ENCODE results near the gene PLEKHA5. TPM values are rescaled to one million over a fixed set of nuclear protein-coding genes. Genes with fewer than 3 reads are reported as not detected.

The PLEKHA5 gene
- total RNA-seq, 1 donor from 2014 or later = 19.5 TPM

GRCh38 chr12:19127270-19127669, 2.3 kb upstream of the PLEKHA5 start:
- no peak for DNase-seq (ENCODE audit: low read depth)

GRCh38 chr12:19128485-19128884, 1.0 kb upstream of the PLEKHA5 start:
- no peak for DNase-seq (ENCODE audit: low read depth)

- DNase-seq (ENCODE audit: low read depth) = no peak
Observed at GRCh38 chr12:19129122-19129485, 429 bp upstream of the PLEKHA5 start.

- DNase-seq (ENCODE audit: low read depth) = peak; percentile 32
Observed at GRCh38 chr12:19130224-19131024, 891 bp downstream of the PLEKHA5 start.

GRCh38 chr12:19131025-19131444, 1.5 kb downstream of the PLEKHA5 start:
- peak; percentile 59 for DNase-seq (ENCODE audit: low read depth)

GRCh38 chr12:19138551-19138950, 9.0 kb downstream of the PLEKHA5 start:
- no peak for DNase-seq (ENCODE audit: low read depth)

GRCh38 chr12:19138956-19139355, 9.4 kb downstream of the PLEKHA5 start:
- DNase-seq (ENCODE audit: low read depth) = no peak

GRCh38 chr12:19139615-19140194, 10.2 kb downstream of the PLEKHA5 start:
- no peak for DNase-seq (ENCODE audit: low read depth)

- no peak for DNase-seq (ENCODE audit: low read depth)
Observed at GRCh38 chr12:19140381-19141236, 11.1 kb downstream of the PLEKHA5 start.

GRCh38 chr12:19142499-19142898, 13.0 kb downstream of the PLEKHA5 start:
- no peak for DNase-seq (ENCODE audit: low read depth)

GRCh38 chr12:19144287-19144686, 14.8 kb downstream of the PLEKHA5 start:
- DNase-seq (ENCODE audit: low read depth) = no peak

- no peak for DNase-seq (ENCODE audit: low read depth)
Observed at GRCh38 chr12:19144985-19145384, 15.5 kb downstream of the PLEKHA5 start.

GRCh38 chr12:19148860-19149259, 19.3 kb downstream of the PLEKHA5 start:
- no peak for DNase-seq (ENCODE audit: low read depth)

GRCh38 chr12:19150273-19150900, 20.9 kb downstream of the PLEKHA5 start:
- DNase-seq (ENCODE audit: low read depth) = peak; percentile 96

GRCh38 chr12:19151298-19151697, 21.8 kb downstream of the PLEKHA5 start:
- peak; percentile 88 for DNase-seq (ENCODE audit: low read depth)

- no peak for DNase-seq (ENCODE audit: low read depth)
Observed at GRCh38 chr12:19153396-19153795, 23.9 kb downstream of the PLEKHA5 start.

GRCh38 chr12:19154686-19155085, 25.2 kb downstream of the PLEKHA5 start:
- no peak for DNase-seq (ENCODE audit: low read depth)

- no peak for DNase-seq (ENCODE audit: low read depth)
Observed at GRCh38 chr12:19155981-19156734, 26.6 kb downstream of the PLEKHA5 start.

- DNase-seq (ENCODE audit: low read depth) = peak; percentile 59
Observed at GRCh38 chr12:19158923-19159322, 29.4 kb downstream of the PLEKHA5 start.

- DNase-seq (ENCODE audit: low read depth) = no peak
Observed at GRCh38 chr12:19161216-19161615, 31.7 kb downstream of the PLEKHA5 start.

- DNase-seq (ENCODE audit: low read depth) = no peak
Observed at GRCh38 chr12:19165451-19165850, 35.9 kb downstream of the PLEKHA5 start.

Data from myocyte (in vitro differentiated cells).